Right renal cortex interstitium (tissue), 3 donors: ENCODE results near the gene DCXR. TPM values are rescaled to one million over a fixed set of nuclear protein-coding genes. Genes with fewer than 3 reads are reported as not detected.

ENCODE experiments used
- DNase-seq, 3 donors: peaks; one replicate each; pipeline ENCODE4 v3.0.0-alpha.2; 2013; ENCODE audit warnings: low read depth in 3 of 3, low spot score in 2 of 3
- polyA plus RNA-seq, 3 donors: library from polyadenylated mRNA; unstranded; fragments of 120-200 nt; gene quantifications; one replicate each; pipeline ENCODE4 v1.2.1, GENCODE V29; 2013; ENCODE audit not compliant: insufficient read length in 3 of 3

Gene DCXR
- polyA plus RNA-seq, 3 donors = 79.3 to 90.0 (median 89.4) TPM

GRCh38 chr17:81986606-81987005, 50.9 kb downstream of the DCXR start:
- no peak for DNase-seq

Other genes with a start within 250 kb of the DCXR start
- 1 to 10 TPM; 5.7 to 8.3 (median 7.6) TPM for gene GCGR, start 233.5 kb downstream of the DCXR start, polyA plus RNA-seq
- gene MCRIP1, start 204.4 kb downstream of the DCXR start, polyA plus RNA-seq = 10 to 100 TPM; 60.4 to 76.8 (median 65.9) TPM
- gene PPP1R27, start 202.6 kb downstream of the DCXR start, polyA plus RNA-seq = under 1 TPM in 2 of 3 donors, not detected in 1; 0.17 to 0.26 TPM
- gene P4HB, start 177.2 kb downstream of the DCXR start, polyA plus RNA-seq = 100 to 1,000 TPM; 445 to 458 (median 450) TPM
- gene ARHGDIA, start 166.4 kb downstream of the DCXR start, polyA plus RNA-seq = 100 to 1,000 TPM; 132 to 153 (median 145) TPM
- 10 to 100 TPM; 67.4 to 69.3 (median 68.9) TPM for gene ALYREF, start 146.1 kb downstream of the DCXR start, polyA plus RNA-seq
- 10 to 100 TPM; 58.0 to 86.9 (median 77.8) TPM for gene ANAPC11, start 146.0 kb downstream of the DCXR start, polyA plus RNA-seq
- gene NPB, start 135.5 kb downstream of the DCXR start, polyA plus RNA-seq = 1 to 10 TPM in 2 of 3 donors, under 1 TPM in 1; 0.96 to 1.4 (median 1.1) TPM
- gene PCYT2, start 126.3 kb downstream of the DCXR start, polyA plus RNA-seq = 10 to 100 TPM; 45.8 to 49.9 (median 47.7) TPM
- 10 to 100 TPM in 1 of 3 donors, 1 to 10 TPM in 2; 8.6 to 10.3 (median 10.0) TPM for gene SIRT7, start 119.5 kb downstream of the DCXR start, polyA plus RNA-seq
- gene MAFG, start 110.0 kb downstream of the DCXR start, polyA plus RNA-seq = 10 to 100 TPM; 10.4 to 12.3 (median 11.9) TPM
- gene PYCR1, start 100.4 kb downstream of the DCXR start, polyA plus RNA-seq = 10 to 100 TPM; 21.5 to 24.1 (median 23.1) TPM
- gene MYADML2, start 90.5 kb downstream of the DCXR start, polyA plus RNA-seq = under 1 TPM in 2 of 3 donors, not detected in 1; 0.07 to 0.08 TPM
- gene NOTUM, start 76.5 kb downstream of the DCXR start, polyA plus RNA-seq = 1 to 10 TPM; 1.3 to 2.1 (median 2.0) TPM
- 10 to 100 TPM; 19.1 to 23.3 (median 19.8) TPM for gene ASPSCR1, start 60.1 kb downstream of the DCXR start, polyA plus RNA-seq
- gene CENPX, start 14.8 kb downstream of the DCXR start, polyA plus RNA-seq = 10 to 100 TPM; 36.0 to 39.1 (median 38.3) TPM
- gene LRRC45, start 14.4 kb downstream of the DCXR start, polyA plus RNA-seq = 10 to 100 TPM; 11.0 to 12.9 (median 11.9) TPM
- gene RAC3, start 6.0 kb downstream of the DCXR start, polyA plus RNA-seq = 1 to 10 TPM; 8.2 to 9.3 (median 8.2) TPM
- 10 to 100 TPM; 34.4 to 35.7 (median 34.4) TPM for gene RFNG, start 14.1 kb upstream of the DCXR start, polyA plus RNA-seq
- gene GPS1, start 14.2 kb upstream of the DCXR start, polyA plus RNA-seq = 100 to 1,000 TPM in 2 of 3 donors, 10 to 100 TPM in 1; 96.7 to 104 (median 103) TPM
- 10 to 100 TPM; 61.6 to 70.0 (median 67.7) TPM for gene DUS1L, start 28.1 kb upstream of the DCXR start, polyA plus RNA-seq
- gene FASN, start 60.5 kb upstream of the DCXR start, polyA plus RNA-seq = 10 to 100 TPM; 26.6 to 34.2 (median 26.6) TPM
- gene CCDC57, start 175.1 kb upstream of the DCXR start, polyA plus RNA-seq = 10 to 100 TPM; 31.9 to 35.2 (median 35.0) TPM
- 1 to 10 TPM; 6.2 to 7.3 (median 6.3) TPM for gene SLC16A3, start 191.3 kb upstream of the DCXR start, polyA plus RNA-seq
- 100 to 1,000 TPM; 108 to 115 (median 112) TPM for gene CSNK1D, start 236.0 kb upstream of the DCXR start, polyA plus RNA-seq